Loucy (cell line): ENCODE measurements around the gene WDR1.
A peak's percentile ranks its signal among the peaks of the same experiment; 100 is the strongest.

ENCODE experiments used
- H2AFZ ChIP-seq: fragments of 200-600 bp; sonication (generic); 2 replicates; pipeline ENCODE4 v1.6.0; 2016; ENCODE audit warnings: antibody characterized with exemption, mild to moderate bottlenecking, low read length, moderate library complexity
- H3F3A ChIP-seq: fragments of 200-600 bp; 2 replicates; pipeline ENCODE4 v1.6.0; 2016; ENCODE audit warnings: antibody characterized with exemption, low read depth, mild to moderate bottlenecking
- H3K27me3 ChIP-seq: fragments of 200-600 bp; sonication (generic); 2 replicates; pipeline ENCODE4 v1.6.1; 2014; ENCODE audit warnings: low read length, mild to moderate bottlenecking; ENCODE audit not compliant: insufficient read depth, poor library complexity, severe bottlenecking
- H3K36me3 ChIP-seq: fragments of 200-600 bp; sonication (generic); 2 replicates; pipeline ENCODE4 v1.6.1; 2016; ENCODE audit warnings: low read length; ENCODE audit not compliant: insufficient read depth
- H3K4me1 ChIP-seq: fragments of 200-600 bp; sonication (generic); 2 replicates; pipeline ENCODE4 v1.5.1; 2014; ENCODE audit warnings: low read length, mild to moderate bottlenecking; ENCODE audit not compliant: insufficient read depth, poor library complexity, severe bottlenecking
- H3K4me2 ChIP-seq: fragments of 200-600 bp; sonication (generic); 2 replicates; pipeline ENCODE4 v1.6.0; 2014; ENCODE audit warnings: antibody characterized with exemption, low read length, low read depth, mild to moderate bottlenecking; ENCODE audit not compliant: poor library complexity, severe bottlenecking
- H3K4me3 ChIP-seq: fragments of 200-600 bp; sonication (generic); 2 replicates; pipeline ENCODE4 v1.5.1; 2014; ENCODE audit warnings: low read length, mild to moderate bottlenecking, mixed read lengths; ENCODE audit not compliant: poor library complexity, severe bottlenecking
- H3K79me2 ChIP-seq: fragments of 200-600 bp; sonication (generic); 2 replicates; pipeline ENCODE4 v1.6.1; 2014; ENCODE audit warnings: low read length; ENCODE audit not compliant: insufficient read depth
- H3K9ac ChIP-seq: fragments of 200-600 bp; sonication (generic); 2 replicates; pipeline ENCODE4 v1.6.0; 2014; ENCODE audit warnings: mild to moderate bottlenecking, low read depth, low read length, moderate library complexity; ENCODE audit not compliant: poor library complexity, severe bottlenecking
- H3K9me2 ChIP-seq: fragments of 200-600 bp; sonication (generic); replicated peaks from 2 replicates; pipeline ENCODE4 v1.6.1; 2016; ENCODE audit warnings: low read depth, low read length, mixed read lengths
- H3K9me3 ChIP-seq: fragments of 200-600 bp; sonication (generic); 2 replicates; pipeline ENCODE4 v1.6.1; 2014; ENCODE audit warnings: mild to moderate bottlenecking, antibody characterized with exemption, low read length, low read depth; ENCODE audit not compliant: insufficient read depth
- H4K20me1 ChIP-seq: fragments of 200-600 bp; sonication (generic); 2 replicates; pipeline ENCODE4 v1.6.0; 2014; ENCODE audit warnings: antibody characterized with exemption, low read length, mild to moderate bottlenecking; ENCODE audit not compliant: insufficient read depth, poor library complexity, severe bottlenecking
- EZH2phosphoT487 ChIP-seq: fragments of 200-600 bp; IDR thresholded peaks from 2 replicates; pipeline ENCODE4 v1.6.1; 2018; ENCODE audit warnings: antibody characterized with exemption, mild to moderate bottlenecking, moderate library complexity, borderline replicate concordance
- TF ChIP-seq, protein P1 (sequence below): fragments of 200-600 bp; sonication (generic); conservative IDR thresholded peaks from 2 replicates; pipeline ENCODE4 v1.5.1; 2014; ENCODE audit warnings: mild to moderate bottlenecking, antibody characterized with exemption, low read length

Gene WDR1

DNA sequence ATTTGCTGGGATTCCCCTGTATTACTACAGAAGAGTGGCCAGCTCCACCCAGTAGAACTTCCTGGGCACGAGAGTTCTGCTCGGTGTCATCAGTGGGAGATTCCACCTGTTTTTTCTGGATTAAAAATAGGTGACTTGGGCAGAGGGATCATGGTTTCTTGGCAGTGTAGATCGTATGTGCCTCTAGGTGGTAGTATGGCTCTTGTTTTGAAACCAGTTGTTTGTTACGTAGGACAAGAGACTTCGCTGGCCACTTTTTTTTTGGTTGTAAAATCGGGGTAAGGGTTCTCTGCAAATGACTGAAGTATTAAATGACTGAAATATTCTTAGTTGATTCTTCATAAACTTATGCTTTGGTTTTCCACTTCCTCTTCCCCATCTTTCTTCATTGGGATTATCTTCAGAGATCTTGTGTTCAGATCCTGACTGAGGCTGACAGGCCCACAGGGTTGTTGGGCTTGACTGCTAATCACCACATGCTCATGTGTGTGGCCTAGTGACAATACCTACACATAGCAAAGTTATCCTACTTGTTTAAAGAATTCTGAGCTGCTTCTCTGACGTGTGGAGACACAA, 43.8 kb upstream of the WDR1 start:
- Histone ChIP-seq H3K4me3 (no peak overlapping the region), H3F3A (peaks cover 7% of the 10 kb centered on the region; the same call in 1 of the 2 replicates), H3K9ac (peak overlapping the region; percentile 63), H2AFZ (peak overlapping the region; percentile 3; the same call in 1 of the 2 replicates), H3K4me1 (peaks cover 73% of the 10 kb centered on the region), H3K36me3 (no peaks in the 10 kb centered on the region), H3K4me2 (peak overlapping the region; percentile 72), H3K27me3 (no peaks in the 10 kb centered on the region), H3K9me3 (no peaks in the 10 kb centered on the region), H4K20me1 (no peaks in the 10 kb centered on the region), H3K79me2 (no peaks in the 10 kb centered on the region), H3K9me2 (no peaks in the 10 kb centered on the region)
- TF ChIP-seq, protein P1, sequence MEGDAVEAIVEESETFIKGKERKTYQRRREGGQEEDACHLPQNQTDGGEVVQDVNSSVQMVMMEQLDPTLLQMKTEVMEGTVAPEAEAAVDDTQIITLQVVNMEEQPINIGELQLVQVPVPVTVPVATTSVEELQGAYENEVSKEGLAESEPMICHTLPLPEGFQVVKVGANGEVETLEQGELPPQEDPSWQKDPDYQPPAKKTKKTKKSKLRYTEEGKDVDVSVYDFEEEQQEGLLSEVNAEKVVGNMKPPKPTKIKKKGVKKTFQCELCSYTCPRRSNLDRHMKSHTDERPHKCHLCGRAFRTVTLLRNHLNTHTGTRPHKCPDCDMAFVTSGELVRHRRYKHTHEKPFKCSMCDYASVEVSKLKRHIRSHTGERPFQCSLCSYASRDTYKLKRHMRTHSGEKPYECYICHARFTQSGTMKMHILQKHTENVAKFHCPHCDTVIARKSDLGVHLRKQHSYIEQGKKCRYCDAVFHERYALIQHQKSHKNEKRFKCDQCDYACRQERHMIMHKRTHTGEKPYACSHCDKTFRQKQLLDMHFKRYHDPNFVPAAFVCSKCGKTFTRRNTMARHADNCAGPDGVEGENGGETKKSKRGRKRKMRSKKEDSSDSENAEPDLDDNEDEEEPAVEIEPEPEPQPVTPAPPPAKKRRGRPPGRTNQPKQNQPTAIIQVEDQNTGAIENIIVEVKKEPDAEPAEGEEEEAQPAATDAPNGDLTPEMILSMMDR: peak; percentile 80
- TF ChIP-seq EZH2phosphoT487: no peak

DNA sequence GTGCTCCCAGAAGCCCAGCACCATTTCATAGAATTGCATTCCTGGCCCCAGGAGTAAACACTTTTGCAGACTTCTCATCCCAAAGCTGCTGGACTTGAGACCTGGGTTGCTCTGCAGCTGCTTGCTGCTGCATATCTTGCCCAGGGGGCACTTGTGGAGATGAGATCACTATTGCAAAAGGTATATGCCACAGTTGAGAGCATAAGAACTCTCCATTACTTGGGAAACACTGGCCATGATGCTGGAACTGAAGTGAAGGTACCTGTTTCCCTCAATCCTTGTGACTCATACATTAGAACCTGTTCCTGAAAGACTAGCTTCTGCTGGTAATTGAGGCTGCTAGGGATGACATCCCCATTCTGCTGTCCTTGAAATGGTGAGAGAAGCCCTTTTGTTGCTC, 43.1 kb upstream of the WDR1 start:
- Histone ChIP-seq H3K4me2 (no peak overlapping the region), H3K9ac (peak overlapping the region; percentile 30), H3K27me3 (no peaks in the 10 kb centered on the region), H4K20me1 (no peaks in the 10 kb centered on the region), H3K4me1 (peaks cover 72% of the 10 kb centered on the region), H3K36me3 (no peaks in the 10 kb centered on the region), H3K9me2 (no peaks in the 10 kb centered on the region), H3K9me3 (no peaks in the 10 kb centered on the region), H3F3A (peaks cover 7% of the 10 kb centered on the region; the same call in 1 of the 2 replicates), H3K4me3 (no peak overlapping the region), H2AFZ (no peak overlapping the region), H3K79me2 (no peaks in the 10 kb centered on the region)
- TF ChIP-seq EZH2phosphoT487: no peak
- TF ChIP-seq, protein P1: no peak

DNA sequence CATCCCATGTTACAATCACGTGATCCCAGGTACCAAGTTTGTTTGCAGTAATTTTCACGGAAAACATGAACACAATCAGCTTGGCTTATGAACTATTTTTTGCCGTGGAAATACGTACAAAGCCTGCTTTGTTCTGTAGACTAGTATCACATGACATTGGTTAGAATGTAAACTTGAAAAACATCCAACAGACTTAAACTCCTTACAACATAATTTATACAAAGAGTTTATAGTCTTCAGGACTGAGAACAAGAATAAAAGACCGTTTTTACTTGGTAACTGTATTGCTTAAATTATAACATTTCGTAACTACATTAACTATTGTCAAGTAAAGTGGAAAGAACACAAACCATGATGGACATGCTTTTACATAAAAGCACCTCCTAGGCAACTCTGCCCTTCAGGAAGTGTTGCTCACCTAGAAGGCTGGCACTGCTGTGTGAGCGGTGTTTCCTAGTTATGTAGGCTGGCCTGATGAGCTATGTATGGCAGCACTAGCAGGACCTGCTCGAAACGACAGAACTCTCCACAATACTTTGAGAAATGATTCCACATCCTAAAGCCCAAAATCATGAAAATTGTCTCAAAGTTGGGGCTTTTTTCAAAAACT, 41.8 kb upstream of the WDR1 start:
- H3K9me2 ChIP-seq: no peaks in the 10 kb centered on the region
- no peaks in the 10 kb centered on the region for H4K20me1 ChIP-seq
- TF ChIP-seq, protein P1: no peak
- H2AFZ ChIP-seq: peak overlapping the region; percentile 48; the same call in 1 of the 2 replicates
- no peak overlapping the region for H3K4me3 ChIP-seq
- H3F3A ChIP-seq: peaks cover 7% of the 10 kb centered on the region; the same call in 1 of the 2 replicates
- H3K4me1 ChIP-seq: peaks cover 59% of the 10 kb centered on the region
- no peak overlapping the region for H3K9ac ChIP-seq
- no peaks in the 10 kb centered on the region for H3K27me3 ChIP-seq
- H3K36me3 ChIP-seq: no peaks in the 10 kb centered on the region
- no peak overlapping the region for H3K4me2 ChIP-seq
- H3K79me2 ChIP-seq: no peaks in the 10 kb centered on the region
- no peaks in the 10 kb centered on the region for H3K9me3 ChIP-seq
